ENCODE data around the gene NOL8. TPM values are rescaled to one million over a fixed set of nuclear protein-coding genes. Genes with fewer than 3 reads are reported as not detected.

The NOL8 gene
- total RNA-seq, 6 experiments from 2014 or later, result 24.3 to 33.5 (median 27.7) TPM

DNA sequence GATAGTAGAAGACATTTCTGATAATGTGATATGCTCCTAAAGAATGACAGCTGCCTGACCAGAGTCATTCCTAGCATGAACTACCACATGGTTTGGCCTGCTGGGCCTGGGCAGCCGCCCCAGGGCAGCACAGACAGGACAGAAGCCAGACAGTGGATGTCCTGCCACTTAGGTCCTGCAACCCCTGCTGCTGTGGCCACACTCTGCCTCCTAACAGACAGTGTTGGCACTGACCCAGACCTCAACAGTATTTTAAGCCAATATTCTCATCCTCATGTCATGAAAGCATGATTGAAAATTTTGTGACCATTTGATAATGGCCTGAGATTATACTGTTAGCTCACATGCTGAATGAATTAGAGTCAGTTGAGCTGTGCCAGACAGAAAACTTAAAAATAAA lies 16.4 kb upstream of the NOL8 start:
- no peak overlapping the region for H3K4me3 Mint-ChIP-seq
- no peaks in the 10 kb centered on the region for H3K9me3 Mint-ChIP-seq
- no peak for DNase-seq
- no peak overlapping the region for H3K27ac Mint-ChIP-seq
- no peaks in the 10 kb centered on the region for H3K4me1 Mint-ChIP-seq (ENCODE audit: low read depth)
- H3K27me3 Mint-ChIP-seq (ENCODE audit: insufficient read depth), result no peaks in the 10 kb centered on the region; the same call in 1 of the 2 replicates
- H3K36me3 Mint-ChIP-seq (ENCODE audit: low read depth), result peaks cover 12% of the 10 kb centered on the region; the same call in 1 of the 2 replicates
- TF ChIP-seq, protein P1, sequence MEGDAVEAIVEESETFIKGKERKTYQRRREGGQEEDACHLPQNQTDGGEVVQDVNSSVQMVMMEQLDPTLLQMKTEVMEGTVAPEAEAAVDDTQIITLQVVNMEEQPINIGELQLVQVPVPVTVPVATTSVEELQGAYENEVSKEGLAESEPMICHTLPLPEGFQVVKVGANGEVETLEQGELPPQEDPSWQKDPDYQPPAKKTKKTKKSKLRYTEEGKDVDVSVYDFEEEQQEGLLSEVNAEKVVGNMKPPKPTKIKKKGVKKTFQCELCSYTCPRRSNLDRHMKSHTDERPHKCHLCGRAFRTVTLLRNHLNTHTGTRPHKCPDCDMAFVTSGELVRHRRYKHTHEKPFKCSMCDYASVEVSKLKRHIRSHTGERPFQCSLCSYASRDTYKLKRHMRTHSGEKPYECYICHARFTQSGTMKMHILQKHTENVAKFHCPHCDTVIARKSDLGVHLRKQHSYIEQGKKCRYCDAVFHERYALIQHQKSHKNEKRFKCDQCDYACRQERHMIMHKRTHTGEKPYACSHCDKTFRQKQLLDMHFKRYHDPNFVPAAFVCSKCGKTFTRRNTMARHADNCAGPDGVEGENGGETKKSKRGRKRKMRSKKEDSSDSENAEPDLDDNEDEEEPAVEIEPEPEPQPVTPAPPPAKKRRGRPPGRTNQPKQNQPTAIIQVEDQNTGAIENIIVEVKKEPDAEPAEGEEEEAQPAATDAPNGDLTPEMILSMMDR (IDR thresholded peaks at IDR 0.05), result no peak

DNA sequence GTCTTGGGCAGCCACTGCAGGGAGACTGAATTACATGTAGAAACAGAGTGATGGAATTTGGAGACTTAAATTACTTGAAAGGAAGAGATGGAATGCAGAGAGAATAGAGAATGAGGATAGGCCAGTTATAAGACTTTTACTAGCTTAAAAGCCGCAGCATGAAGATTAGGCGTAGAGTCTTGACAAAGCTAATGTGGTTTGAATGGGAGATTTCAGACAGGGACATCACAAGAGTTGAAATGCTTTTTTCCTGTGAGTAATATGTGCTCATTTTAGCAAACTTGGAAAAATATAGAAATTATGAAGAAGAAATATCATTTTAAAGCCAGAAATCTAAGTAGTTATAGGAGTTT lies 8.1 kb upstream of the NOL8 start:
- H3K4me3 Mint-ChIP-seq, result no peak overlapping the region
- no peaks in the 10 kb centered on the region for H3K9me3 Mint-ChIP-seq
- TF ChIP-seq, protein P1 (IDR thresholded peaks at IDR 0.05), result no peak
- H3K4me1 Mint-ChIP-seq (ENCODE audit: low read depth), result peaks cover 7% of the 10 kb centered on the region; the same call in 1 of the 2 replicates
- DNase-seq, result no peak
- no peaks in the 10 kb centered on the region for H3K36me3 Mint-ChIP-seq (ENCODE audit: low read depth)
- no peak overlapping the region for H3K27ac Mint-ChIP-seq
- H3K27me3 Mint-ChIP-seq (ENCODE audit: insufficient read depth), result no peaks in the 10 kb centered on the region

DNA sequence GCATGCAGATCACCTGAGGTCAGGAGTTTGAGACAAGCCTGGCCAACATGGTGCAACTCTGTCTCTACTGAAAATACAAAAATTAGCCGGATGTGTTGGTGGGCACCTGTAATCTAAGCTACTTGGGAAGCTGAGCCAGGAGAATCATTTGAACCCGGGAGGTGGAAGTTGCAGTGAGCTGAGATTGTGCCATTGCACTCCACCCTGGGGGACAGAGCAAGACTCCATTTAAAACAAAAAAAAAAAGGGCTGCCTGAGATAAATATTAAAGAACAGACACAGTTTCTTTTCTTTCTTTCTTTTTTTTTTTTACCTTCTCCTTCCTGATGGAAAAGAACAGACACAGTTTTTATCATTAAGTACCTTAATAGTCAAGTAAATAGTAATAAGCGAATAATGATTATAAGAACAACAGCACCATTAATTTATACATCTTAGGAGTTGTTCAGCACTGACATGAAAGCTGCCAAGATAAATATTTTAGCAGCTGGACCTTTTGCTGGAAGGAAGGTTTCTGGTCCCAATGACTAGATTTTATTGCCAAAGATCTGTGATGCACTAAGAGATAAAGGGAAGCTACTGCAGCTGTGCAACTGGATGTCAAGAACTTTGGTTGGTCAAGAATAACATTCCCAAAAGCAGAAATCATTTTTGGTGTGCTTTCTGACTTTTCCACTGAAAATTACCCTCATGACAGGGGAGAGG lies 7.6 kb upstream of the NOL8 start:
- Mint-ChIP-seq H3K4me1 (ENCODE audit: low read depth) (peaks cover 11% of the 10 kb centered on the region), H3K9me3 (no peaks in the 10 kb centered on the region), H3K27me3 (ENCODE audit: insufficient read depth) (no peaks in the 10 kb centered on the region), H3K36me3 (ENCODE audit: low read depth) (no peaks in the 10 kb centered on the region), H3K27ac (no peak overlapping the region), H3K4me3 (no peak overlapping the region)
- TF ChIP-seq, protein P1 (IDR thresholded peaks at IDR 0.05), result no peak
- no peak for DNase-seq

DNA sequence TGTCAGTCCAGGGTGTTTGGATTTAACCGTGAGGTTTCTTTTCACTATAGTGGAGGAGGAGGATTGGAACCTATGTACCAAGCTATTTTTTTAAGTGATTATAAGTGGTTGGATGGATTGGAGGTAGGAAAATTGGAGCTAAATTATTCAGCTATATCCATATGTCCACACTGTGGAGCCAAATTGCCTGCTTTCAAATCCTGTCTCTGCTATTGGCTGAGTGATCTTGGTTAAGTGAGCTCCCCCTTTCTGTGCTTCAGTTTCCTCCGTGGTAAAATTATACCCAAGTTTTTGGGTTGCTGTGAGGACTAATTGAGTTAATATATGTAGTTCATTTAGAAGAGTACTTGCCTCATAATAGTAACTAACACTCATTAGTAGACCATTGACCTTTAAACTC lies 3.1 kb upstream of the NOL8 start:
- H3K27me3 Mint-ChIP-seq (ENCODE audit: insufficient read depth), result no peaks in the 10 kb centered on the region
- no peak overlapping the region for H3K27ac Mint-ChIP-seq
- H3K4me3 Mint-ChIP-seq, result no peak overlapping the region
- no peaks in the 10 kb centered on the region for H3K9me3 Mint-ChIP-seq
- TF ChIP-seq, protein P1 (IDR thresholded peaks at IDR 0.05), result peak; percentile 69
- H3K4me1 Mint-ChIP-seq (ENCODE audit: low read depth), result peaks cover 34% of the 10 kb centered on the region
- DNase-seq, result peak; percentile 74
- H3K36me3 Mint-ChIP-seq (ENCODE audit: low read depth), result no peaks in the 10 kb centered on the region

DNA sequence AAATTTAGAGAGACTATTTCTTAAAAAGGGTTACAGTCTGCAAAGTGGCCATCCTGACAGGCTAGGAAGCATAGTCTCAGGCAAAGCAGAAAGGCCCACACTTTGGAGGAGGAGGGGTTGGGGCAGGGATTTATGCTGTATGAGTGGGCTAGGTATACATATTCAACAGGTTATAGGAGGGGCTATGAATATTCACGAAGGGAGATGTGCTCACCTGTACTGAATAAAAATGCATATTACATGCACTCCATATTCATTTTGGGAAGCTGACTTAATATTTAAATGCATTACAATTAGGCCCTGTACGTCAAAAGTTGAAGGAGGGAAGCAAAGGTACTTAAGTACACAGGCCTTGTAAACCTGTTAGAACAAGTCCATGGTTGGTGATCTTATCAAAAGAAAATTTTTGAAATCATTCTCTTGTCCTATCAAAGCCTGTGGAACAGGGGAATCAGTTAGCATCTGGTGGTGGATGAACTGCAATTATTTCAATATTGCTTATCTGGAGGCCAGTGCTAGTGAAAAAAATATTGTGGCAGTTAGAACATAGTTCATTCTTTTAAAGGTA lies 2.2 kb upstream of the NOL8 start:
- Mint-ChIP-seq H3K4me3 (peak overlapping the region; percentile 95; the same call in 1 of the 2 replicates), H3K27ac (no peak overlapping the region), H3K27me3 (ENCODE audit: insufficient read depth) (no peaks in the 10 kb centered on the region), H3K4me1 (ENCODE audit: low read depth) (peaks cover 28% of the 10 kb centered on the region), H3K9me3 (no peaks in the 10 kb centered on the region), H3K36me3 (ENCODE audit: low read depth) (no peaks in the 10 kb centered on the region; the same call in 1 of the 2 replicates)
- TF ChIP-seq, protein P1 (IDR thresholded peaks at IDR 0.05), result no peak
- no peak for DNase-seq

Measured in HFFc6 (cell line).